GM19452 (cell line): ENCODE results near the gene IGFN1.

Experiments
- ATAC-seq: cut with Tn5 transposase; IDR thresholded peaks from one replicate; pipeline ENCODE4 v1.9.1; 2021; ENCODE audit not compliant: unreplicated experiment

The IGFN1 gene

GRCh38 chr1:201184307-201185122, 6.1 kb upstream of the IGFN1 start:
- no peak for ATAC-seq

- ATAC-seq: no peak
Measured at GRCh38 chr1:201185123-201185453, 5.5 kb upstream of the IGFN1 start.

- no peak for ATAC-seq
Measured at GRCh38 chr1:201185527-201186128, 5.0 kb upstream of the IGFN1 start.

GRCh38 chr1:201186192-201186591, 4.4 kb upstream of the IGFN1 start:
- no peak for ATAC-seq

DNA sequence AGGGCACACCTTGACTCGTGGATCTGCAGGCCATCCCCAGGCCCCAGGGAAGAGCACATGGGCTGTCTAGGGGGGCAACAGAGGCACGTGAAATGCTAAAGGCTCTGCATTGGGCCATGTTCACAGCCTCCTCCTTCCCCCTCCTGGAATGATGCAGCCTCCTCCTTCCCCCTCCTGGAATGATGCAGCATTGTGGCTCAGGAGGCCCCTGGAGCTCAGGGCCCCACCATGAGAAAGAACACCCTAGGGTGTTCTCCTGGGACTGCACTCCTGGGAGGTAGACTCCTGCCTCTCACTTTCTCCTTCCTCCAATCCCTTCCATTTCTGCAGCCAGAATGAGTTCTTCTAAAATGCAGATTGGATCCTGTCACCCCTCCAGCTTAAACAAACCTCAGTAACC, 1.5 kb upstream of the IGFN1 start:
- no peak for ATAC-seq

- ATAC-seq: no peak
Measured at GRCh38 chr1:201190005-201190404, 619 bp upstream of the IGFN1 start.

DNA sequence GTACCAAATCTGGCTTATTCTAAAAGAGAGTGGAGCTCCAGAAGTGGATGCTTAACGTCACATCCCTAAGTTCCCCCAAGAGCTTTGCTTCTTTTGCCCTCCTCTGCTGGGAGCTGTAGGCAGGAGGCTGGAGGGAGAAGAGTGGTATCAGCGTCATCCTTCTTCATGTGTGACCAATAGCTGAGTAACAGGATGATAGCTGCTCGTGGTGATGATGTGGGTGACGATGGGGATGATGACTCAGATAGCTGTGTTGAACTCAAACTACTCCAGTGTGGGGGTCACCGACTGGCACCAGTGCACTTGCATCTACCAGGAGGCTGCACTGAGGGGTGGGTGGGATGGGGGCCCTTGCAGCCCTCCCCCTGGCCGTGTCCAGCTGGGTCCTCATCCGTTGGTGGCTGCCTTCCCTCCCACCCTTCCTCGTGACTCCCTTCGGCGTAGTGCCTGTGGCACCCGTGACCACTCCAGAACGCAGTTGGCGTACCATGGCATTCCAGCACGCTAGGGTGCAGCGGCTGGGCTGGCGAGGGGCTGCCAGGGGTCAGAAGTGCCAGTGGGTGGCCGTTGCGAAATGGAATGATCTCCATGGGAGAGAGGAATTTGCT, 1.1 kb downstream of the IGFN1 start:
- ATAC-seq: no peak

DNA sequence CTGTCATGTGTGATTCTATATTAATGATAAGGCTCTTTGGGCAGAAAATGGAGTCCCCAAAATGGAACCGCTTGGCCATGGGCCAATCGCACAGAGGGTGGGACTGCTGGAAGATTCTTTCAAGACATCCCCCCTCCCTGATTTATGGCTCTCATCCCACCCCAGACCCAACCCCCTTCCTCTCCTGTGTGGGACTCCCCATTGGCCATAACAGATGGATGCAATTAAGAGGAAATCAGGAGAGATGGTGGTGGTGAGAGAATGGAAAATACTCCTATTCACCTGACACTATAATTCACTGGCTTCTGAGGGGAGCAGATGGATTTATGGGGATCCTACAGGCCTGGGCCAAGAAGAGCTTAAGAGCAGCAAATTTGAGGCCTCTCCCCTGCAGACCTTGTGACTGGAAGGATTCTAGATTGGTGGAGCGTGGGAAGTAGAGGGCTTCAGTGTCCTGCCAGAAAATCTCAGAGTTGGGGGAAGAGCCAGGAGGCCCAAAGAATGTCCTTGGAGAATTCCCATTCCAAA, 1.7 kb downstream of the IGFN1 start:
- no peak for ATAC-seq

GRCh38 chr1:201194046-201194445, 3.4 kb downstream of the IGFN1 start:
- ATAC-seq: no peak

- no peak for ATAC-seq
Measured at GRCh38 chr1:201198598-201198997, 8.0 kb downstream of the IGFN1 start.

- no peak for ATAC-seq
Measured at GRCh38 chr1:201205036-201205435, 14.4 kb downstream of the IGFN1 start.

- no peak for ATAC-seq
Measured at GRCh38 chr1:201206176-201206575, 15.6 kb downstream of the IGFN1 start.

DNA sequence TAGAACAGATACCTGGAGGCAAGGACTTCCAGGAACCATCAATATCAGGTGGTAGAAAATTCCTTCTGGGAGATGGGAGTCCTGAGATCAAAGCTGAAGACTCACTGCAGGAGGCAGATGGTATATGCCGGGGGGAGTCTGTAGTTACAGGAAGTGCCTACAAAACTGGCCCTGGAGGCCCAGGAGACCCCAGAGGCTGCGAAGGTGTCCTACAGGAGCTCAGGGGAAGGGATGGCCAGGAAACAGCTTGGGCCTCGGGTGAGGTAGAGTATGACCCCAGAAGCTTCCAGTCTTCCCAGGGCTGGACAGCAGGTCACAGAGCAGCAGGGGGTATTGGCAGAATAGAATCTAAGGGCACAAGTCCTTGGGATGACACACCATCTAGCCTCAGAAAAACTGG, 16.4 kb downstream of the IGFN1 start:
- ATAC-seq: no peak

GRCh38 chr1:201208236-201208635, 17.6 kb downstream of the IGFN1 start:
- ATAC-seq: no peak

- ATAC-seq: no peak
Measured at GRCh38 chr1:201212056-201212455, 21.4 kb downstream of the IGFN1 start.

GRCh38 chr1:201212461-201213055, 21.9 kb downstream of the IGFN1 start:
- ATAC-seq: no peak

DNA sequence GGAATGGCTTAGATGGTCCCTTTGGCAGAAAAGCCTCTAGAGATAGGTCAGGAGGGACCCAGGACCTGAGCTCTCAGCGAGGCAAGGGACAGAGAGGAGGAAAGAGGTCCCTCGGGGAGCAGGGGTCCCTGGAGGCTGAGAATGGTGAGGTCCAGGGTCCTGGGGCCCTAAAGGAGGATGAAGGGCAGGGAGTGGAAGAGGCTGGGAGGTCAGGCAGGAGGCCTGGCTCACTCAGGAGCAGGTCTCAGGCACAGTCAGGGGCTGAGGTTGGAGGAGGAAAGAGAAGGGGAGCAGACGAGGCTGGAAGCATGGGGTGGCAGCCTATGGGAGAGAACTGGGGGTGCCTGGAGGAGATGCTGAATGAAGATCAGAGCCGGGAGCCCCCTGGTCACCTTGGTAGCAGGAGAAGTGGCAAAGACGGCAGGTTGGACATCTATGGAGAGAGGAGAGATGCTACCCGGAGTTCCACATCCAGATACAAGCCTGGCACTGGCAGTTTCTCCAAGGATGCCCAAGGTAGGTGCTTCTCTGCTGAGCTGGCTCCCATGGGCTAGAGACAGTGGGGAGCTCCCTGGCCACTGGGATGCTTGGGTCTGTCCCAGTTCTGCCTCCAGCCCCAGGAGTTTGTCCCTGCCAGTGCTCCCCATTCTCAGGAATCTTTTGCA, 22.6 kb downstream of the IGFN1 start:
- ATAC-seq: no peak

DNA sequence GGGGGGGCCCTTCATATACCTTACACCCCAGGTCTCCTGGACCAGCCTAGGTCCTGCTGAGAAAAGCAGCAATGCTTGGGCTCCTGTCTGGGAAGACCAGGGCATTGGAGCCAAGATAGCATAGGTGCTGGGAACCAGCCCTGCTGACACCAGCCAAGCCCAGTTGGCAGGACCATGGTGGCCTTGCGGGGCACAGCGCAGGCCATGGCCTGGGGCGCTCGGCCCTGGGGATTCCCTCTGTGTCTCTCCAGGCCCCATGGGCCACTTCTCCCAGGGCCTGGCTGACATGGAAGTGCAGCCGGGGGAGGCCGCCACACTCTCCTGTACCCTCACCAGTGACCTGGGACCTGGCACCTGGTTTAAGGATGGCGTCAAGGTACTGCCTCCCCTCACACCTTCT, 23.3 kb downstream of the IGFN1 start:
- ATAC-seq: no peak

GRCh38 chr1:201214461-201214860, 23.8 kb downstream of the IGFN1 start:
- ATAC-seq: no peak

DNA sequence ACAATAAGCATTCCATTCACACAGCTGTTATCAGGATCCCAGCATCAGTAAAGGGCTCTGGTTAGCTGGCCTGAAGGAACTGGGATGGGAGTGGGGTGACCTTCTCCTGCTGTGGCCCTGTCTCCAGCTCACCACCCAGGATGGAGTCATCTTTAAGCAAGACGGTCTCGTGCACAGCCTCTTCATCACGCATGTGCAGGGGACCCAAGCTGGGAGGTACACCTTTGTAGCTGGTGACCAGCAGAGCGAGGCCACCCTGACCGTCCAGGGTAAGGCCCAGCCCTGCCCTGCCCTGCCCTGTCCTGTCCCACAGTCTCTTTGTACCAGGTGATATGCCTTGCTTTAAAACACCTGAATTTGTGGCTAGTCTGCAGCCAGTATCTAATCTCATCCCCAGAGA, 24.3 kb downstream of the IGFN1 start:
- no peak for ATAC-seq
